Skeletal muscle cell (primary cell): ENCODE measurements around the gene PRKRIP1.
"Not testable (repeated sequence)": the region's sequence is repeated elsewhere in the genome, so short reads cannot be mapped to it uniquely, and the experiment has no call there.

Experiments
- DNase-seq: peaks from one replicate; pipeline ENCODE4 v3.0.0-alpha.2; 2010; ENCODE audit warnings: low read depth
- H3K4me3 ChIP-seq: 2 replicates; pipeline ENCODE4 v1.5.1; 2011; ENCODE audit warnings: low read depth, mild to moderate bottlenecking, control low read depth, low read length, moderate library complexity

PRKRIP1 gene

DNA sequence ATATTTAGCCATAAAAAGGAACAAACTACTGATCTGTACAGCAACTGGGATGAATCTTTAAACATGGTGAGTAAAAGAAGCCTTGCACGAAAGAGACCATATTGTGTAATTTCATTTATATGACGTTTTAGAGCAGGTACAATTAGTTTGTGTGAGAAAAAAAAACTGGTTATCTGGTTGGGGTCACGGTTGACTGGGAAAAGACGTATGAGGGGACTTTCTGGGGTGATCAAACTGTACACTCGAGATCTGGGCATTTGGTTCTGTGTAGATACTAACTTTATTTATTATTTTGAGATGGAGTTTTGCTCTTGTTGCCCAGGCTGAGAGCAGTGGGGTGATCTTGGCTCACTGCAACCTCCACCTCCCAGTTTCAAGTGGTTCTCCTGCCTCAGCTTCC lies 4.2 kb downstream of the PRKRIP1 start:
- no peak overlapping the region for H3K4me3 ChIP-seq
- no peak for DNase-seq

DNA sequence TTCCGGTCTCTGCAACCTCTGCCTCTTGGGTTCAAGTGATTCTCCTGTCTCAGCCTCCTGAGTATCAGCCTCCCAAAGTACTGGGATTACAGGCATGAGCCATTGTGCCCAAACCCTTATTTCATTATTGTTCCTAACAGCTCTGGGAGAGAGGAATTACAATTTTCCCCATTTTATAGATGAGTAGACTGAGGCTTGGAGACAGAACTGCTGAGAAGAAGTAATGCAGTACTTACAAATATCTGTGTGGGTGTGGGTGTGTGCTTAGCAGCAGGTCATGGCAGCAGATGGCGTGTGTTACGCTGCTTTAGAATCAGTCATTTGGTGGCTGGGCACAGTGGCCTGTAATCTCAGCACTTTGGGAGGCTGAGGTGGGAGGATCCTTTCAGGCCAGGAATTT lies 7.4 kb downstream of the PRKRIP1 start:
- no peak overlapping the region for H3K4me3 ChIP-seq
- no peak for DNase-seq

DNA sequence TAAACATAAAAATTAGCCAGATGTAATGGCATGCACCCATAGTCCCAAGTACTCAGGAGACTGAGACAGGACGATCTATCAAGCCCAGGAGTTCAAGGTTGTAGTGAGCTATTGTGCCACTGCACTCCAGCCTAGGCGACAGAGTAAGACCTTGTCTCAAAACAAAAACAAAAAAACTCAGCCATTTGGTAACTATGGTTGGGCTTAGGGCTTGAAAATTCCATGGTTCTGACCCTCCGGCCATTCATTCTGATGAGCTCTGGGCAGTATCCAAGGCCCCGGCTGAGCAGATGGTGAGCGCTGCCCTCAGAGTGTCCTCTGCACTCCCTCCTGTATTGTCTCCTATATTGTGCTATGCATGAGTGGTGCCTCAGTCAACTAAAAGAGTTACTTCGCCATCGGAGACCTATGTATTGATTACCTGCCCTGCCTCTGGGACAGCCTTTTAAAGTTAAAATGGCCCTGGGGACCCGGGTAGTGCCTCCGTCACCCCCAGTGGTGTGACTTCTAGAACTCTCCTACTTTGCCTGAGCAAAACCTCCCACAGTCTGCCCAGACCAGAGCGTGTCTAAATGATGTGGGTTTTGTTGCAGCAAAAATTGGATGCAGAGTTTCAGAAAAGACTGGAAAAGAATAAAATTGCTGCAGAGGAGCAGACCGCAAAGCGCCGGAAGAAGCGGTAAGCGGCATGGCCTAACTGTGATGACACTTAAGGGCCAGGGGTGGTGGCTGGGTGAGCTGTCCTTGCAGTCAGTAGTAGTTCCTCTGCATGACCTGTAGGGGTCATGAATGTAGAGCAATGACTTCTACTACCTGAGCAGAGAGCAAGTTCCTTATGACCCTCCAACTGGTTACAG lies 8.1 kb downstream of the PRKRIP1 start:
- DNase-seq, result no peak
- no peak overlapping the region for H3K4me3 ChIP-seq

DNA sequence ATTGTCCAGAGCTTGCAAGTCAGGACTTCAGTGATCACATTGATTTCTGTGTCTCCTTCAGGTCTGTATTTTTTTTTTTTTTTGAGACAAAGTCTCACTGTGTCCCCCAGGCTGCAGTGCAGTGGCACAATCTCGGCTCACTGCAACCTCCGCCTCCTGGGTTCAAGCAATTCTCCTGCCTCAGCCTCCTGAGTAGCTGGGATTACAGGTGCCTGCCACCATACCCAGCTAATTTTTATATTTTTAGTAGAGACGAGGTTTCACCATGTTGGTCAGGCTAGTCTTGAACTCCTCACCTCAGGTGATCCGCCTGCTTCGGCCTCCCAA lies 8.7 kb downstream of the PRKRIP1 start:
- not testable (repeated sequence) for H3K4me3 ChIP-seq, DNase-seq

DNA sequence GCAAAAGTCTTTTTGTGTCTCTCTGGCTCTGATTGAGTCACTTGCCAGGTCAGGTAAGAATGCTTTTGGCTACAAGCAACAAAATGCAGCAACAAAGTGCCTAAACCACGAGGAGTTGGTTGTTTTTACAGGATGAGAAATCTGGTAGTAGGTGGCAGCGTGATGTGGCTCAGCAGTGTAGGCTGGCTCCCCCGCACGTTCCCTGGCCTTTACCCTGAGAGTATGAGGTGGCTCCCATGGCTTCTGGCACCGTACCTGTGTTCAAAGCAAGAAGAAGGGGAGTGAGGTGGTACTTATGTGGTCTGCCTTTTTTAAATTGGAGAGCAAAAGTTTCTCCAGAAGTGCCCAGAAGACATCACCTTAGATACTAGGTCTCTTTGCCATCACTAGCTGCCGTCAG lies 11.7 kb downstream of the PRKRIP1 start:
- no peak for DNase-seq

DNA sequence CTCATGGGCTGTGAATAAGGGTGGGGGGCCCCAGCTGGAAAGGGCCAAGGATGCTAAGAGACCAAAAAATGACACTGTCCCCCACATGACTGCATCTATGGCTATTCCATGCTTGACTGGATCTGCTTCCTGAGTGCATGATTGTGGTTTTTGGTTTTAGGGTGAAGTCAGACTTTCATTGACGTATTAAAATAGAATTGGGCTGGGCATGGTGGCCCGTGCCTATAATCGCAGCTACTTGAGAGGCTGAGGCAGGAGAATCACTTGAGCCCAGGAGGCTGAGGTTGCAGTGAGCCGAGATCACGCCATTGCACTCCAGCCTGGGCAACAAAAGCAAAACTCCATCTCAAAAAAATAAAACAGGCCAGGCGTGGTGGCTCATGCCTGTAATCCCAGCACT lies 12.4 kb downstream of the PRKRIP1 start:
- not testable (repeated sequence) for H3K4me3 ChIP-seq, DNase-seq

More for the DNA sequence above, 11.7 kb downstream of the PRKRIP1 start:
- no peak overlapping the region for H3K4me3 ChIP-seq

DNA sequence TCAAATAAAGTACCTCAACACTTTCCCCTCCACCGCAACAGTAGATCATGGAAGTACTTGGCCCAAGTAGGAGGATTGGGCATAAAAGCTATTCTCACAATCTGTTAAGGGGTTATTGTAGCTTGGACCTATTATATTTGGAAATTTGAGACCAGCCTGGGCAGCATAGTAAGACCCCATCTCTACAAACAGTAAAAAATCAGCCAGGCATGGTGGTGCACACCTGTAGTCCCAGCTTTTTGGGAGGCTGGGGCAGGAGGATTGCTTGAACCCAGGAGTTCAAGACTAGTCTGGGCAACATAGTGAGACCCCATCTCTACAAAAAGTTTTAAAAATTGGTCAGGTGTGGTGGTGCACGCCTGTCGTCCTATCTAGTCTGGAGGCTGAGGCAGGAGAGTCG lies 13.2 kb downstream of the PRKRIP1 start:
- H3K4me3 ChIP-seq, result no peak overlapping the region
- DNase-seq, result no peak

DNA sequence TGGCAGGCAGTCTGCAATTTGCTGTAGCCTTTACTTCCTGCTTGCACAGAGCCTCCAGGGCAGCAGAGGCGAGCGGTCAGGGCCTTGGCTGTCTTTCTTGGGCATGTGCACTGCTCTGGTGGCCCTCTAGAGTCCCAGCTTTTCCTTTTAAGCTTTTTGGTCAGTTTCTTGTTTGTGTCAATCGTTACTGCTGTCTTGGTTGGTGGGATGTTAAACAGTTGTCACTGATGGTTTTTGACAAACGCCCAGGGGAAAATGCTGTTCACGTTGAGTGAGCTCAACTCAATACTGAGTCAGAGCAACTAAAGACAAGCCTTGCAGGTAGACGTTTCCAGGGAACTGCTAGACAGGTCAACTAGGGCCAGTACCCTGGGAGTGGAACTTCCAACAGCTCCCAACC lies 14.0 kb downstream of the PRKRIP1 start:
- no peak overlapping the region for H3K4me3 ChIP-seq
- no peak for DNase-seq

DNA sequence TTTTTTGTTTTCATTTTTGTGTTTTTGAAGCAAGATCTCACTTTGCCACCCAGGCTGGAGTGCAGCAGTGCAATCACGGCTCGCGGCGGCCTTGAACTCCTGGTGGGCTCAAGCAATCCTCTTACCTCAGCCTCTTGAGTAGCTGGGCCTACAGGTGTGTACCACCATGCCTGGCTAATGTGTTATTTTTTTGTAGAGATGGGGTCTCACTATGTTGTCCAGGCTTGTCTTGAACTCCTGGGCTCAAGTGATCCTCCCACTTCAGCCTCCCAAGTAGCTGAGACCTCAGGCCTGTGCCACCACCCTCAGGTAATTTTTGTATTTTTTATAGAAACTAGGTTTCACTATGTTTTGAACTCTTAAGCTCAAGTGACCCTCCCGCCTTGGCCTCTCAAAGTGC lies 14.8 kb downstream of the PRKRIP1 start:
- H3K4me3 ChIP-seq, result no peak overlapping the region
- no peak for DNase-seq

DNA sequence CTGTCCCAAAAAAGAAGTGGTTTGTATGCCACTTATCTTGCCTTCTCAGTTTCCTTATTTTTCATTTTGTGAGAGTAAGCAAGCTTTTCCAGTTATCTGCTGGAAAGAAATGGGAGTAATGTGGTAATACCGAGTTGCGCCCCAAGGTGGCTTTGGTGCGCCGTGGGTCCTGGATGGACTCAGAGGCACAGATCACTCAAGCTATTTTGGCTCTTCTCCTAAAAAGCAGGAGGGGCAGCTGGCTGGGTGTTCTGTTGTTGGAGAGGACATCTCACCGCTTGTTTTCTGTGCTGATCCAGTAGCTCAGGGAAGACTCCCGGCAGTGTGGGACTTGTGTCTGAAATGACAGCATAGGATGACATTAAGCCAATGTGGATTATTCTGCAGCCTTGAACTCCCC lies 16.4 kb downstream of the PRKRIP1 start:
- DNase-seq, result no peak

DNA sequence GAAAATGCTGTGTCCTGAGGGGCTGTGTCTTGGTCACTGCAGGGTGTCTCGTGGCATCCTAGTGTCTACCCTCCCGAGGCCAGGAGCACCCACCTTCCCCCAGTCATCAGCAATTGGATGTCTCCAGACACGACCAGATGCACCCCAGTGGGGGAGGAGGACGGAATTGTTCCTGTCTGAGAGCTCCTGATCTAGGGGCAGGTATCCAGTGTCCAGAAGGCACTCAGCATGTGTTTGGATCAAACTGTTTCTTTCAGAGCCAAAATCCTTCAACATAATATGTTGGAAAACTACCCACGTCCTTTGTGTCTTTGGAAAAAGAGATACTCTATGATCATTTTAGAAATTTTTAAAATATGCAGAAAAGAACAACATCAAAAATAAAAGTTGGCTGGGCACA lies 16.9 kb downstream of the PRKRIP1 start:
- no peak overlapping the region for H3K4me3 ChIP-seq
- no peak for DNase-seq

More for the DNA sequence above, 16.4 kb downstream of the PRKRIP1 start:
- H3K4me3 ChIP-seq, result no peak overlapping the region

DNA sequence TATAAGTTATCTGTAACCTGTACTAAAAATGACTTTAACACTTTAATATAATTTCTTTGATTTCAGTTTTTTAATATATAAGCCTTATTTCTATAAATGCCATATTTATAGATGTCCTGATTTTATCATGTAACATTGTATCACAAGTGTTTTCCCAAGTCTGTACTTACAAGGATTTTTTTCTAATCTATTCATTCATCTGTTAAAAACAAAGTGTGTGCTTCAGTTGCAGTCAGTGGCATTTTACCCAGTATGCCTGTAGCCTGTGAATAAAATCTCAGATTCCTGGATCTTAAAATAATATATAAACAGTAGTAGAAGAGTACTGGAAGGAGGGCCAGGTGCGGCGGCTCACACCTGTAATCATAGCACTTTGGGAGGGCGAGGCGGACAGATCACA lies 17.4 kb downstream of the PRKRIP1 start:
- no peak for DNase-seq
- no peak overlapping the region for H3K4me3 ChIP-seq

DNA sequence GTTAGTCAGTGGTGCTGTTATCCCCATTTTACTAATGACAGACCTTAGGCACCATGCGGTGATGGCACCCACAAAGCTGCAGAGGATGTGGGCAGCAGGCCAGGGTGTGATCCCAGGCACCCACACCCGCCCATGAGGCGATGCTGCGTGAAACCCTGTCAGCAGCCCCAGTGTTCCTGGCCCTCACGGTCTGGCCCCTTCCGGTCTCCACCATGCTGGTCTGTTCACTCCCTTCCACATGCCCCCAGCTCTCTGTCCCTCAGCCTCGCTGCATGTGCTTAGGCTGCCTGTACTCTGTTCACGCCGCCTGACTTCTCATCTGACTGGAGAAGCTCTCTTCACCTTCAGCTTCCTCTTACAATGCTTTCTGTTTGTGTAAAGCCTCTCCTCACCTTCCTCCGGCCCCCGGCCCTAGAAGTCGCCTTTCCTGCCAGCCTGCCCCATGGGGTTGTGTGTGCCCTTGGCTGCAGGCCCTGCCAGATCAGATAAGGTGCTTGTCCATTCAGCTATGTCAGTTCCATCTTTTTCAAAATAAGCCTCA lies 19.6 kb downstream of the PRKRIP1 start:
- DNase-seq, result no peak
- H3K4me3 ChIP-seq, result no peak overlapping the region

DNA sequence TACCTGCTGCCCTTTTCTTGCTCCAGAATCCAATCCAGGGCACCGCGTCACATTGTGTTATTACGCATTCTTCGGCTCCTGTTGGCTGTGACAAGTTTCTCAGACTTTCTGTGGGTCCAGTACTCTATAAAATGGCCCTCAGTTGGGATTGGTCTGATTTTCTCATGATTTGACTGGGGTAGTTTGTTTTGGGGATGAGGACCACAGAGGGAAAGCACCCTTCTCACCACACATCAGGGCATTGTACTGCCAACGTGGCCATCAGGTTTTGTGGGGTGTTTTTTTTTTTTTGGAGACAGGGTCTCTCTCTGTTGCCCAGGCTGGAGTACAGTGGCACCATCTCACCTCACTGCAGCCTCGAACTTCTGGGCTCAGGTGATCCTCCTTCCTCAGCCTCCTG lies 20.2 kb downstream of the PRKRIP1 start:
- H3K4me3 ChIP-seq, result no peak overlapping the region
- DNase-seq, result no peak

DNA sequence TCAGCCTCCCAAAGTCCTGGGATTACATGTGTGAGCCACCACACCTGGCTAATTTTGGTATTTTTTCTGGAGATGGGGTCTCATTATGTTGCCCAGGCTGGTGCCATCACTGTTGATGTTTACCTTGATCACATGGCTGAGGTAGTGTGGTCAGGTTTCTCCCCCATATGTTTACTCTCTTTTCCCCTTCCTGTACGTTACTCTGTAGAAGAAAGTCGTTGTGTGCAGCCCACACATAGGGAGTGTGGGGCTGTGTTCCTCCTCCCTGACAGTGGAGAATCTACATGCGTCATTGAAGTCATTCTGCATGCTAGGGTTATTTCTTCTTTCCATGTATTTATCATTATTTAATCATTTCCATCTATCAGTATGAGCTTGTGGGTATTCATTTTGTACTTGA lies 20.9 kb downstream of the PRKRIP1 start:
- no peak for DNase-seq
- H3K4me3 ChIP-seq, result no peak overlapping the region

DNA sequence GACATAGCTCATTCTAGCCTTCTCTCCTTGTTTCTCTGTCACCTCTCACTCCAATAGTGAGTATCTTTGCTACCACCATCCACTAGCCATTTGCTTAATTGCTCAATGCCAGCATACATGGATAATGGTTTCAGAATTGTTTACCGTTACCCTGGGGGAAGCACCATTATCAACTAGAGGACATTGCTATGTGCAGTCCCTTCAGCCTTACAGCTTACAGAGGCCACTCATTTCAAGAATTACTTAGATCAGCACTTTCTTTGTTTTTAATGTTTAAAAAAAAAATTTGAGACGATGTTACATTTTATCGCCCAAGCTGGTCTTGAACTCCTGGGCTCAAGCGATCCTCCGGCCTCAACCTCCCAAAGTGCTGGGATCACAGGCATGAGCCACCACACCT lies 22.4 kb downstream of the PRKRIP1 start:
- H3K4me3 ChIP-seq, result no peak overlapping the region
- DNase-seq, result no peak

DNA sequence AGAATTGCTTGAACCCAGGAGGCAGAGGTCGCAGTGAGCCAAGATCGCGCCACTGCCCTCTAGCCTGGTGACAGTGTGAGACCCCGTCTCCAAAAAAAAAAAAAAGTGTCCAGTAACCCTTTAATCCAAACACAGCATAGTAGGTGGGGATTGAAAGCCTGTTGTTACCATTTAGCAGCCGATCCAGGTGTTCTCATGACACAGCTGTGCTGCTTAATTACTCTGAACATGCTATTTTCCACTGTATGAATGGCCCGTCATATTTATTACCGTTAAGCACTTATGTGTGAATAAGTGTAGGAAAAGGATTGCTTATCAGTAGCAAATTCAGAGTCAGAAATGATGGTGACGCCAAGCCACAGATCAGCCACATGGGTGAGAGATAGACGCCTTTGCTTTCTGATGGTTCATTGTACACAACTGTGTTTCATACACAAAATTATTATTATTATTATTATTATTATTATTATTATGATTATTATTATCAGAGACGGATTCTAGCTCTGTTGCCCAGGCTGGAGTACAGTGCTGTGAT lies 25.6 kb downstream of the PRKRIP1 start:
- no peak for DNase-seq
- no peak overlapping the region for H3K4me3 ChIP-seq

DNA sequence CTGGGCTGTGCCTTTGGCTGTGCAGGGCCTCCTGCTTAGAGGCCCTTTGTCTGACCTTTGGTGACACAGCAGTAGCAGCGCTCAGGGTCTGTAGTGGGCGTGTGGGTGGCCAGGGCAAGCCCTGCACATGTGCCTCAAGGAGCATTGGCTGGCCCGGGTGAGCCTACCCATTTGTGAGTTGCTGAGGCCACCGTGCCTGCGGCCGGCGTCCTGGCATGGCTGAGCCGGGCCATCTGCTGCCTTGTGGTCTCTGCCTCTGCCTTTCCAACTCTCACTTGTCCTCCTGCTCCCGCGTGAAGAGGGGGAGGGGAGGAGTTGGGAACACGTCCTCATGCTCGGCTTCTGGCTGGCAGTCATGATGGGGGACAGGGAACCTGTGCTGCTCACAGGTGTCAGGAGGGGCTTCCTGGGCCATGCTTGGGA lies 28.0 kb downstream of the PRKRIP1 start:
- DNase-seq, result no peak
- H3K4me3 ChIP-seq, result no peak overlapping the region

DNA sequence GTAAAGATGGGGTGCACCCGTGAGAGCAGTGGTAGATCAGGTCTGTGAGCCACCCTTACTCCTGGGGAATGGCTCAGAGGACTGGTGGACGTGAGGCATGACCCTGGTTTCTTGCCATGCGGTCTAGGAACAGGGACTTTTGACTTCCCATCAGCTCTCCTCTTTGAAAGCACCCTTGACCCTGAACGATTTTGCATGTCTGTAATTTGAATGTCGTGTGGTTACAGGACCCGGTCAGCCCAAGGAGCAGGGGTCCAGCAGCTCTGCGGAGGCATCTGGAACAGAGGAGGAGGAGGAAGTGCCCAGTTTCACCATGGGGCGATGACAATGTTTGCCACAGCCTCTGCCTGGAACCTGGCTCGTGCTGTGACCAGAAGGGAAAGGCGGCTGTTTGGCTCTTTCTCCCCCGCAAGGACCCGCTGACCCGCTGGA lies 28.6 kb downstream of the PRKRIP1 start:
- H3K4me3 ChIP-seq, result no peak overlapping the region
- DNase-seq, result no peak

DNA sequence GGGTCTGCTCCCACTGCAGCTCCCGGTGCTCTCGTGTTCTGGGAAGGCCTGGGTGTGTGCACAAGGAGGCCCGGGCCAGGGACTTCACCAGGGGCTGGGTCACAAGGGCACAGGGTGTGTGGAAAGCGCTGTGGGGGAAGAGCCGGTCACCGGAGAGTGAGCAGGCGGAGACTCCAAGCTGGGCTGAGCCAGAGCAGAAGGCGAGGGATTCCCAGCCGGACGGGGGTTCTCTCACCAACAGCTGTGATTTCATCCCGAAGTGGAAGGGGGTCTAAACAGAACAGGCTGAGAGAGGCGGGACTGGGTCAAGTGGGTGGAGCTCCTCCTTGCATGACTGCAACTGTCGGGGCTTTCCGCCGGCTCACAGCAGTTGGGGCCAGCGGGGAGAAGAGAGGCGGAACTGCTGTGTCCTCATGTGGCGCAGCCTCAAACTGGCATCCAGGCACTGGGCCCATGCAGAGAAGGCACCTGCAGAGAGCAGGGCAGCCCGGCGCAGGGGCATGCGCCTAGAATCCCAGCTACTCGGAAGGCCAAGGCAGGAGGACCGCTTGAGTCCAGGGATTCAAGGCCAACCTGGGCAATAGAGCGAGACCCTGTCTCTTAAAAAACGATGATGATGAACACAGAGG lies 29.6 kb downstream of the PRKRIP1 start:
- no peak overlapping the region for H3K4me3 ChIP-seq
- no peak for DNase-seq
